Prostate gland (tissue), 2 donors: ENCODE measurements around the gene ULBP3. TPM values are rescaled to one million over a fixed set of nuclear protein-coding genes. Genes with fewer than 3 reads are reported as not detected.
A peak's percentile ranks its signal among the peaks of the same experiment; 100 is the strongest.

ENCODE experiments used
- DNase-seq: peaks from one replicate; pipeline ENCODE4 v3.0.0-alpha.2; 2019; ENCODE audit warnings: low spot score
- H3K27ac ChIP-seq, 2 donors: fragments of 200-600 bp; sonication (generic); 2 replicates each; pipeline ENCODE4 v1.5.1; 2017 to 2019
- H3K27me3 ChIP-seq: fragments of 200-600 bp; sonication (generic); replicated peaks from 2 replicates; pipeline ENCODE4 v1.5.1; 2019; ENCODE audit not compliant: insufficient read depth
- H3K36me3 ChIP-seq, 2 donors: fragments of 200-600 bp; sonication (generic); 1 replicate in 1 of 2; 2 replicates in 1 of 2; pipeline versions ENCODE4 v1.5.1 to v1.8.1; 2017 to 2019
- H3K4me1 ChIP-seq: fragments of 200-600 bp; sonication (generic); replicated peaks from 2 replicates; pipeline ENCODE4 v1.5.1; 2019
- H3K4me3 ChIP-seq, 2 donors: fragments of 200-600 bp; sonication (generic); 2 replicates each; pipeline ENCODE4 v1.5.1; 2017 to 2019
- H3K9me3 ChIP-seq: fragments of 200-600 bp; sonication (generic); 2 replicates; pipeline ENCODE4 v1.5.1; 2017
- CTCF ChIP-seq, 4 experiments: fragments of 200-600 bp in 2 of 4; fragments of 450-650 bp in 2 of 4; sonication (generic) in 2 of 4; IDR thresholded peaks; 1 replicate in 3 of 4; 2 replicates in 1 of 4; pipeline ENCODE4 v1.5.1; 2016 to 2019; ENCODE audit warnings: antibody characterized with exemption in 4 of 4, mild to moderate bottlenecking in 2 of 4, moderate library complexity in 2 of 4
- POLR2A ChIP-seq: fragments of 450-650 bp; IDR thresholded peaks from one replicate; pipeline ENCODE4 v1.6.1; 2016; ENCODE audit warnings: antibody characterized with exemption, mild to moderate bottlenecking
- POLR2AphosphoS5 ChIP-seq: sonication (generic); formaldehyde crosslinking; IDR thresholded peaks from one replicate; pipeline ENCODE4 v1.6.1; 2017; ENCODE audit warnings: antibody characterized with exemption
- WGBS: methylation state at CpG from one replicate; pipeline ENCODE4 v1.1.5; 2018; 5-methylcytosine and 5-hydroxymethylcytosine counted together
- intact Hi-C: fragments of 100-400 bp; cut with DNase I; formaldehyde crosslinking; loops from one replicate; pipeline ENCODE4 v1.14.2; 2022
- total RNA-seq, 2 donors: library from RNA; depleted of rRNA; stranded (reverse); fragments of >200 nt; gene quantifications; one replicate each; pipeline ENCODE4 v1.1.0, GENCODE V29; 2016

The ULBP3 gene
- total RNA-seq, 2 donors from 2014 or later = 28.9 TPM; not detected in 1

DNA sequence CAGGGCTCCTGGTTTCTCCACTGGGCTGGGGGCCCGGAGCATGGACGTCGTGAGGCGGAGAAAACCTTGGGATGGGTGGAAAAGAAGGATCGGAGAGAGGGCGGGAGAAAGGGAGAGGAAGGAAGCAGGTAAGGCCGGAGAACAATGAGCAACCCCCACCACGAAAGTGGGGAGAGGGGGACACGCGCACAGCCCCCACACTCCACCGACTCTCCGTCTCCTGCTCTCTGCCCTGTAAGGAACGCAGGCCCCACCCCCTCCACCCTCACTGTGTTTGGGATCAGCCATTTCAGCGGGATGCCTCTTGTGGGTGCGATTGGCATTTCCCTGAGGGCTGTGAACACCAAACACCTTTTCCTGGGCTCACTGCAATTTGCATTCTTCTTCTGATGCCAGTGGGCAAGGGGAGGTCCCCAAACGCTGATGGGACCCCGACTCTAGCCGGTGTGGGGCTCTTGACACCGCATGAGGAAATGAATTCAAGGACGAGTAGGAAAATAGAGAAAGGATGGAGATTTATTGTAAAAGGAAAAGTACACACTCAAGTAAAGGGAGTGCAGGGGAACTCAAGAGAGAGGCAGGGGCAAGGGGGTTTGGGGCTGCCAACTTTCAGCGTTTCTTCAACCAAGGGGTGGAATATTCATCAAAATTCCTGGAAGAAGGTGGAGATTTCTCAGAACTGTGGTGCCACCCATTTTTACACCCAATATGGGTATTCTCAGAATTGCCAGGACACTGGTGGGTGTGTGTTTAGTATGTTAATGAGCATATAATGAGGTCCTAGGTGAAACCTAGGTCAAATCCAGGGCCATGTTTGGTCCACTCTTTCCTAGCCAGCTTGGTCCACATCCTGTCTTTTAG lies 30.5 kb downstream of the ULBP3 start:
- H3K36me3 ChIP-seq = no peaks in the 10 kb centered on the region
- peaks cover 6% of the 10 kb centered on the region for H3K4me1 ChIP-seq
- H3K9me3 ChIP-seq = no peaks in the 10 kb centered on the region
- intact Hi-C loops = no loop called here
- peaks cover 15% of the 10 kb centered on the region for H3K27me3 ChIP-seq
- H3K4me3 ChIP-seq = no peak overlapping the region
- TF ChIP-seq POLR2AphosphoS5 = no peak
- TF ChIP-seq POLR2A = no peak
- TF ChIP-seq CTCF (IDR thresholded peaks at IDR 0.05) = no peak
- 9% methylated on average over 21 of the region's 21 CpGs for WGBS
- no peak for DNase-seq
- no peak overlapping the region for H3K27ac ChIP-seq

DNA sequence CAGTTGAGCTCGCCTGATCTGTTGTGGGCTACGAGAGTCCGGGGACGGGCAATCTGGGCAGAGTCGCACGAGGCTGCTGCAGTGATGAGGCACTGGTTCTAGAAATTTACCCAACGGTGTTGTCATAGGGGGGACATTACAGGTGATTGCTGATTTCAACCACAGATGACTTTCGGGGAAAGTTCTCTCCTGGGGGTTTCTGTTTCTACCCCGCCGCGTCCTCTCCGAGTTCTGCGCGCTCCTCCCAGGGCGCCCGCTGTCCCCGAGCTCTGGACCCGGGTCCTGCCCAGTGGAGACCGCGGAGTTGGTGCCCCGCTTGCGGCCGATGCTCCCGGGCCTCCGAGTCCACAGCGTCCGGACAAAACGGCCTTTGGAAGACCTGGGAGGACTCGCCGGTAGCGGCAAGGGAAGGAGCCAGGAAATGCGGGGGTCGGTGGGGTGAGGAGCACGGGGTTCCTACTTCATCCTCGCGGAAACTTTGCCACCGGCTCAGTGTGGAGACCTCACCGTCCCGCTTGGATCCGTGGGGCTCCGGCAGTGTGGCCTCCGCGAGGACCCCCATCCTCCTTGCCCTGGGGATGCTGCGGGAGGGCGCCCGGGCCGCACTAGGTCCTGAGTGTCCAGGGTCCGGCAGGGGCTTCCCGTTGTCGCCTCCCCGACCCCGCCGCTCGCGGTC lies 31.3 kb downstream of the ULBP3 start:
- no peaks in the 10 kb centered on the region for H3K9me3 ChIP-seq
- no peak for TF ChIP-seq CTCF (IDR thresholded peaks at IDR 0.05)
- no peak for TF ChIP-seq POLR2A
- TF ChIP-seq POLR2AphosphoS5 = no peak
- no peak for DNase-seq
- intact Hi-C loops = no loop called here
- peak overlapping the region in 1 of 2 donors; percentile 13 for H3K4me3 ChIP-seq
- WGBS = 4% methylated on average over 52 of the region's 55 CpGs
- peaks cover 15% of the 10 kb centered on the region for H3K27me3 ChIP-seq
- no peak overlapping the region for H3K27ac ChIP-seq
- peaks cover 6% of the 10 kb centered on the region for H3K4me1 ChIP-seq
- H3K36me3 ChIP-seq = no peaks in the 10 kb centered on the region

- TF ChIP-seq CTCF (IDR thresholded peaks at IDR 0.05) = no peak
- no peak for TF ChIP-seq POLR2A
- no peak for TF ChIP-seq POLR2AphosphoS5
- DNase-seq = no peak
- WGBS = 70% methylated on average over 5 of the region's 5 CpGs
- Histone ChIP-seq H3K27me3 (peaks cover 13% of the 10 kb centered on the region), H3K4me3 (no peak overlapping the region), H3K36me3 (no peaks in the 10 kb centered on the region), H3K4me1 (peaks cover 6% of the 10 kb centered on the region), H3K27ac (no peak overlapping the region), H3K9me3 (no peaks in the 10 kb centered on the region)
- intact Hi-C loops = no loop called here
Measured at GRCh38 chr6:150036081-150036480, 32.8 kb downstream of the ULBP3 start.

- Histone ChIP-seq H3K4me1 (peaks cover 6% of the 10 kb centered on the region), H3K27me3 (peaks cover 8% of the 10 kb centered on the region), H3K9me3 (no peaks in the 10 kb centered on the region), H3K36me3 (no peaks in the 10 kb centered on the region), H3K4me3 (no peak overlapping the region), H3K27ac (no peak overlapping the region)
- DNase-seq = no peak
- WGBS = 81% methylated on average over 6 of the region's 6 CpGs
- intact Hi-C loops = no loop called here
- TF ChIP-seq POLR2AphosphoS5 = no peak
- TF ChIP-seq POLR2A = no peak
- TF ChIP-seq CTCF (IDR thresholded peaks at IDR 0.05) = no peak
Measured at GRCh38 chr6:150033207-150033771, 35.6 kb downstream of the ULBP3 start.
